ENCODE results near the gene FSD1.

Gene FSD1

DNA sequence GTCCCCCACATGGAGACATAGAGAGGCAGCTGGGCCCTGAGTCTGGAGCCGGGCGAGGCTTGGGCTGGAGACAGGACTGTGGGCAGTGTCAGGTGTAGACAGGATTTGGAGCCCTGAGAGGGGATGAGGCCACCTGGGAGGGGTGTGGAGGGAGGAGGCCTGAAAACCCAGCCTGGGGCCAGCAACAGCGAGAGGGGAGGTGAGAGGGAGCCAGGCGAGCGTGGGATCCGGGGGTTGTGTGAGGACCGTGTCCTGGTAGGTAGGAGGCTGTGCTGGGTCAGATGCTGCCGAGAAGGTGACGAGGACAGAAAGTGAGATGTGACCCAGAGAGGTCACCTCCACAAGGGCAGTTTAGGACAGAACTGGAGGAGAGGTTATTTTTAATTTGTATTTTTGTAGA is 46.3 kb downstream of the FSD1 start:
- TF ChIP-seq, protein P1, sequence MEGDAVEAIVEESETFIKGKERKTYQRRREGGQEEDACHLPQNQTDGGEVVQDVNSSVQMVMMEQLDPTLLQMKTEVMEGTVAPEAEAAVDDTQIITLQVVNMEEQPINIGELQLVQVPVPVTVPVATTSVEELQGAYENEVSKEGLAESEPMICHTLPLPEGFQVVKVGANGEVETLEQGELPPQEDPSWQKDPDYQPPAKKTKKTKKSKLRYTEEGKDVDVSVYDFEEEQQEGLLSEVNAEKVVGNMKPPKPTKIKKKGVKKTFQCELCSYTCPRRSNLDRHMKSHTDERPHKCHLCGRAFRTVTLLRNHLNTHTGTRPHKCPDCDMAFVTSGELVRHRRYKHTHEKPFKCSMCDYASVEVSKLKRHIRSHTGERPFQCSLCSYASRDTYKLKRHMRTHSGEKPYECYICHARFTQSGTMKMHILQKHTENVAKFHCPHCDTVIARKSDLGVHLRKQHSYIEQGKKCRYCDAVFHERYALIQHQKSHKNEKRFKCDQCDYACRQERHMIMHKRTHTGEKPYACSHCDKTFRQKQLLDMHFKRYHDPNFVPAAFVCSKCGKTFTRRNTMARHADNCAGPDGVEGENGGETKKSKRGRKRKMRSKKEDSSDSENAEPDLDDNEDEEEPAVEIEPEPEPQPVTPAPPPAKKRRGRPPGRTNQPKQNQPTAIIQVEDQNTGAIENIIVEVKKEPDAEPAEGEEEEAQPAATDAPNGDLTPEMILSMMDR (IDR thresholded peaks at IDR 0.05; ENCODE audit: low read depth, low read length) = no peak
- DNase-seq (ENCODE audit: extremely low read depth, low read depth) = no peak

DNA sequence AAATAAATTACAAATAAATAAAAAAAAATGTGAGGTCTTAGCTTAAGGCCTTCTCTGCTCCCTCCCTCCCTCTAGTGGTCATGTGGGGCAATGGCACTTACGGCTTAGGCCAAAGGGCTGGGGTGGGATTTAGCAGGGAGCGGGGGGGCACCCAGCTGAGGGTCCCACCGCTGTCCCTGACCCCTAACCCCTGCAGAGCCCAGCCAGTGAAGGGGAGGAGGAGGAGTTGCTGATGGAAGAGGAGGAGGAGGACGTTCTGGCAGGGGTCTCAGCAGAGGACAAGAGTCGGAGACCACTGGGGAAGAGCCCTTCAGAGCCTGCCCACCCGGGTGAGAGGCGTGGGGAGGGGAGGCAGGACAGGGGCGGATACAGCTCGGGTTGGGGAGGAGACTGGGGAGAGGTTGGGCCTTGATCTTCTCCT is 48.3 kb downstream of the FSD1 start:
- TF ChIP-seq, protein P1 (IDR thresholded peaks at IDR 0.05; ENCODE audit: low read depth, low read length) = peak; percentile 92
- no peak for DNase-seq (ENCODE audit: extremely low read depth, low read depth)

DNA sequence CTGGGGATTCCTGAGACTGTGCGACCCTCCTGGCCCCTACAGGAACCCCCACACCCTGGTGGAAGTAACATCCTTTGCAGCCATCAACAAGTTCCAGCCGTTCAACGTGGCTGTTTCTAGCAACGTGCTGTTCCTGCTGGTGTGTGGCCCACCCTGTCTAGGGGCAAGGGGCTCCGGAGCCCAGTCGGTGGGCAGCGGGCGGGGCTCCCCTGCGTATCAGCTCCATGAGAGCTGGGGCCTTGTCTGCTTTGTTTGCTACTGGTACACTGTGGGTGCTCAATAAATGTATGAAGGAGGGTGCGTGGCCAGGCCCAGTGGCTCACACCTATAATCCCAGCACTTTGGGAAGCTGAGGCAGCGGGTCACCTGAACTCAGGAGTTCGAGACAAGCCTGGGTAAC is 49.9 kb downstream of the FSD1 start:
- no peak for DNase-seq (ENCODE audit: extremely low read depth, low read depth)
- TF ChIP-seq, protein P1 (IDR thresholded peaks at IDR 0.05; ENCODE audit: low read depth, low read length) = no peak

DNA sequence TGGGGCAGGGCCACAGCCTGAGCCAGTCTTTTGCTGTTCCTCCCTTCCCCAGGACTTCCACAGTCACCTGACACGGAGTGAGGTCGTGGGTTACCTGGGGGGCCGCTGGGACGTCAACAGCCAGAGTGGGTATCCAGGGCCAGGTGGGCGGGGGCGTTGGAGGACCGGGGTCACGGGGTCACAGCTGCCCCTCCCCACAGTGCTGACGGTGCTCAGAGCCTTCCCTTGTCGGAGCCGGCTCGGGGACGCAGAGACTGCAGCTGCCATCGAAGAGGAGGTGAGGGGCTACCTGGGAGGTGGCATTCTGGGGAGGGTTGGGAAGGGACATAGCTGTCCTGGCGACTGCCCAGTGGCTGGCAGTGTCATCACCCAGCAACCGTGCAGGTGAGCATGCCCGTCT is 50.5 kb downstream of the FSD1 start:
- TF ChIP-seq, protein P1 (IDR thresholded peaks at IDR 0.05; ENCODE audit: low read depth, low read length) = no peak
- DNase-seq (ENCODE audit: extremely low read depth, low read depth) = no peak

DNA sequence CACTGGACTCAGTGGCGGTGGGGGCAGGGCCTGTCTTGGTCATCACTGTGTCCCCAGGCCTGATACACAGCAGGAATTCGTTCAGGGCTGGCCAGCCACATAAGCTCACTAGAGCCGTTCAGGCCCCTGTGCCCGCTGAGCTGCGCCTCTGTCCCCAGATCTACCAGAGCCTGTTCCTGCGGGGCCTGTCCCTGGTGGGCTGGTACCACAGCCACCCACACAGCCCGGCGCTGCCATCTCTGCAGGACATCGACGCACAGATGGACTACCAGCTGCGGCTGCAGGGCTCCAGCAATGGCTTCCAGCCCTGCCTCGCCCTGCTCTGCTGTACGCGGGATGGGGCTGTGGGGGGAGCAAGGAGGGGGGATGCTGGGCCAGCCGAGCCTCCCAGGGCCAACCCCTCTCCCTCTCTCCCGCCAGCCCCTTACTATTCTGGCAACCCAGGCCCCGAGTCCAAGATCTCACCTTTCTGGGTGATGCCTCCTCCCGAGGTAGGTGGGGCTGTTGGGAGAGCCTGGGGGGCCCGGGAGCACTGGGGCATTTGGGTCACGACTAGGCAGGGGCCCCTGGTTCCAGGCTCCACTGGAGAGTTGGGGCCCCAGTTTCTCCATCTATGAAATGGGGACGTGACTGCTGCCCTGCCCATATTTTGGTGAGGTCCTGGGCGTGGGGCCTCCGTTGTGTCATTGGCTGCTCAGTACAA is 52.8 kb downstream of the FSD1 start:
- TF ChIP-seq, protein P1 (IDR thresholded peaks at IDR 0.05; ENCODE audit: low read depth, low read length) = no peak
- DNase-seq (ENCODE audit: extremely low read depth, low read depth) = no peak

DNA sequence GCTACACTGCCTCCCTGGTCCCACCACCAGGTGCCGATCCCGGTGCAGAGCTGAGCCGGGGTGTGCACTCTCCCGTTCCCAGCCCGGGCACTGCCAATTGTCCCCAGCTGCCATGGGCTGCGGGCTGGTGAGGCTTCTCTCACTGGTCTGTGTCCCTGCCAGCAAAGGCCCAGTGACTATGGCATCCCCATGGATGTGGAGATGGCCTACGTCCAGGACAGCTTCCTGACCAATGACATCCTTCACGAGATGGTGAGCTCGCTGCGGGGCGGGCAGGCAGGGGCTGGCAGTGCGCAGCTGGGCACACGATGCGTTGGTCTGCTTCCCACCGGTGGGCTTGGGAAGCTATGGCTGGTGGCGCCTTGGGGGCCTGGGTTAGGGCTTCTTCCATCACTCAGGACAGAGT is 53.5 kb downstream of the FSD1 start:
- TF ChIP-seq, protein P1 (IDR thresholded peaks at IDR 0.05; ENCODE audit: low read depth, low read length) = no peak
- DNase-seq (ENCODE audit: extremely low read depth, low read depth) = no peak

DNA sequence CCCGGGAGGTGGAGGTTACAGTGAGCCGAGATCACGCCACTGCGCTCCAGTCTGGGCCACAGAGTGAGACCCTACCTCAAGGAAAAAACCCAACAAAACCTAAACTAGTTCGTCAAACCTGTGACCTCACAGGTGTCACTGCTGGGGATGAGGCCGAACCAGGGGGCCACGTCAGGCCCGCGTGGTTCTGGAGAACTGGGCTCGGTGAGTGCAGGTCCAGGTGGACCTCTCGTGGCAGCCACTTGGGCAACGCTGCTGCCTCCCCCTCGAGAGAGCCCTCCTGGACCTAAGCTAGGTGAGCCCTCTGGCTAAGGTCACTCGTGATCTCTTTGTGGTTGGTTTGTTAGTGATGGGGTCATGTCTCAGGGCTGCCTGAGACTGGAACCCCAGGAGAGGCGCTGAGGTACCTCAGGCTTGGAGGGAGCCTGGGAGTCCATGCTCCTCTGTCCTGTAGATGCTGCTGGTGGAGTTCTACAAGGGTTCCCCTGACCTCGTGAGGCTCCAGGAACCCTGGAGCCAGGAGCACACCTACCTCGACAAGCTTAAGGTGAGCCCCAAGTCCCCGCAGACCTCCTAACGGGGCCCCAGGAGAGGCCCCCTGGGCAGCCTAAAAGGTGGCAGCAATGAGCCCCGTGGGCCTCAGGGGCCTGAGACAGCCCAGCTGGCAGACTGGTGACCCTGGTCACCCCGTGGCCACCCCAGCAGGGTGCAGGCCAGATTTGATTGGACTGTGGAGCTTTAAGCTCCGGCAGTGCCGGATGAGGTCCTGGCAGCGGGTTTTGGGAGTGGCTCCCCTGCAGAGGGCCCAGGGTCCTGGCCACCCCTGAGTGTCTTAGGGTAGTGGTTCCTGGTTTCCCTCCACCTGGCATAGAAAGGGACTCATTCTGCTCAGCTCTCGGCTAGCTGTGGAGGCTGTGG is 54.6 kb downstream of the FSD1 start:
- TF ChIP-seq, protein P1 (IDR thresholded peaks at IDR 0.05; ENCODE audit: low read depth, low read length) = no peak
- DNase-seq (ENCODE audit: extremely low read depth, low read depth) = no peak
